Astrocyte of the spinal cord (primary cell): ENCODE measurements around the gene KPNA6.
"Not testable (repeated sequence)": the region's sequence is repeated elsewhere in the genome, so short reads cannot be mapped to it uniquely, and the experiment has no call there.

Source experiments
- DNase-seq: peaks from one replicate; pipeline ENCODE4 v3.0.0; 2011; ENCODE audit warnings: low read depth, low spot score
- H3K4me3 ChIP-seq: 2 replicates; pipeline ENCODE4 v1.5.1; 2011; ENCODE audit warnings: low read depth, mild to moderate bottlenecking, low read length, moderate library complexity
- in situ Hi-C: cut with HindIII; loops from 2 replicates; pipeline ENCODE4 v1.10.0; 2017; ENCODE audit warnings: low sequenced_read_pairs
- TF ChIP-seq, protein P1 (sequence below): IDR thresholded peaks from 2 replicates; pipeline ENCODE4 v1.5.1; 2012; ENCODE audit warnings: low read depth, mild to moderate bottlenecking, low read length, inconsistent platforms

KPNA6 gene

DNA sequence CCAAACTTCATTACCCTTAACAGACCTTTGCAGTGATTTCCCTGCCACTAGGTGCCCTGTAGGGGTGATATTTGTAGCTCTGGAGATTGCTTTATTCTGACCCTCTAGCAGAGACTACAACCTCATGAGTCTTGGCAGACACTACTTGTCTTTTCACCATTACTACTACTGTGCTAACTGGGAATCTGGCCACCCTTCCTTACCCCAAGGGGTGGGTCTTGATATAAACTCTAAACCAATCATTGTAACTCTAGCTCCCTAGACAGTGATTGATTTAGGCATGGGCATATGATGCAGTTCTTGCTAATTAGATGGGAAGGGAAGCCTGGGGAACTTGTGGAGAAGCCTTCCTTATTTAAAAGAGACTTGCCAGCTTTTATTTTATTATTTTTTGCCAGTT is 3.9 kb downstream of the KPNA6 start:
- no peak overlapping the region for H3K4me3 ChIP-seq
- TF ChIP-seq, protein P1, sequence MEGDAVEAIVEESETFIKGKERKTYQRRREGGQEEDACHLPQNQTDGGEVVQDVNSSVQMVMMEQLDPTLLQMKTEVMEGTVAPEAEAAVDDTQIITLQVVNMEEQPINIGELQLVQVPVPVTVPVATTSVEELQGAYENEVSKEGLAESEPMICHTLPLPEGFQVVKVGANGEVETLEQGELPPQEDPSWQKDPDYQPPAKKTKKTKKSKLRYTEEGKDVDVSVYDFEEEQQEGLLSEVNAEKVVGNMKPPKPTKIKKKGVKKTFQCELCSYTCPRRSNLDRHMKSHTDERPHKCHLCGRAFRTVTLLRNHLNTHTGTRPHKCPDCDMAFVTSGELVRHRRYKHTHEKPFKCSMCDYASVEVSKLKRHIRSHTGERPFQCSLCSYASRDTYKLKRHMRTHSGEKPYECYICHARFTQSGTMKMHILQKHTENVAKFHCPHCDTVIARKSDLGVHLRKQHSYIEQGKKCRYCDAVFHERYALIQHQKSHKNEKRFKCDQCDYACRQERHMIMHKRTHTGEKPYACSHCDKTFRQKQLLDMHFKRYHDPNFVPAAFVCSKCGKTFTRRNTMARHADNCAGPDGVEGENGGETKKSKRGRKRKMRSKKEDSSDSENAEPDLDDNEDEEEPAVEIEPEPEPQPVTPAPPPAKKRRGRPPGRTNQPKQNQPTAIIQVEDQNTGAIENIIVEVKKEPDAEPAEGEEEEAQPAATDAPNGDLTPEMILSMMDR, result no peak
- in situ Hi-C loops, result no loop called here
- peak; percentile 15 for DNase-seq

DNA sequence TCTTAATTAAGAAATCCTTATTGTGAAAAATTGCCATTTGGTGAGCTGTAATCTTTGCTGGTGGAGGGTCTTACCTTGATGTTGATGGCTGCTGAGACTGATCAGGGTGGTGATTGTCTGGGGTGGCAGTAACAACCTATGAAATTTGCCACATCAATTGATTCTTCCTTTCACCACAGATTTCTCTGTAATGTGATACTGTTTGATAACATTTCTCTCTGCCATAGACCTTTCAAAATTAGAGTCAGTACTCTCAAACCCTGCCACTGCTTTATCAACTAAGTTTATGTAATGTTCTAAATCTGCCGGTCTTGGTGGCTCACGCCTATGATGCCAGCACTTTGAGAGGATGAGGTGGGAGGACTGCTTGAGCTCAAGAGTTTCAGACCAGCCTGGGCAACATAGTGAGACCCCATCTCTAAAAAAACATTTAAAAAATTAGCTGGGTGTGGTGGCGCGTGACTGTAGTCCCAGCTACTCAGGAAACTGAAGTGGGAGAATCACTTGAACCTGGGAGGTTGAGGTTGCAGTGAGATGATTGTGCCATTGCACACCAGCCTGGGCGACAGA is 5.0 kb downstream of the KPNA6 start:
- no peak for DNase-seq
- no peak overlapping the region for H3K4me3 ChIP-seq

DNA sequence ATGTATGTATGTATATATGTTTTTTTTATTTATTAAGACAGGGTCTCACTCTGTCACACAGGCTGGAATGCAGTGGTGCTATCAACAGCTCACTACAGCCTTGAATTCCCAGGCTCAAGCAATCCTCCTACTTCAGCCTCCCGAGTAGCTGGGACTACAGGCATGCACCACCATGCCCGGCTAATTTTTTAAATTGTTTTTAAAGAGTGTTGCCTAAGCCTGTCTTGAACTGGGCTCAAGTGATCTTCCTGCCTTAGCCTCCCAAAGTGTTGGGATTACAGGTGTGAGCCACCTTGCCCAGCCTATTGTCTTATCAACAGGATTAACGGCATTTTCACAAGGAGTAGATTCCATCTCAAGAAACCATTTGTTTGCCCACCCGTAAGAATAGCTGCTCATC is 5.6 kb downstream of the KPNA6 start:
- in situ Hi-C loops, H3K4me3 ChIP-seq, DNase-seq: not testable (repeated sequence)

More for the DNA sequence above, 5.0 kb downstream of the KPNA6 start:
- TF ChIP-seq, protein P1, result no peak
- in situ Hi-C loops, result no loop called here

GRCh38 chr1:32114420-32114819 is 6.6 kb downstream of the KPNA6 start:
- no peak for DNase-seq
- H3K4me3 ChIP-seq, result no peak overlapping the region
- TF ChIP-seq, protein P1, result no peak
- in situ Hi-C loops, result no loop called here

- no peak for DNase-seq
- H3K4me3 ChIP-seq, result no peak overlapping the region
- TF ChIP-seq, protein P1, result no peak
- in situ Hi-C loops, result no loop called here
Measured at GRCh38 chr1:32115496-32115895, 7.6 kb downstream of the KPNA6 start.

GRCh38 chr1:32116531-32116930 is 8.7 kb downstream of the KPNA6 start:
- no peak for DNase-seq
- no peak overlapping the region for H3K4me3 ChIP-seq
- in situ Hi-C loops, result no loop called here
- TF ChIP-seq, protein P1, result no peak

DNA sequence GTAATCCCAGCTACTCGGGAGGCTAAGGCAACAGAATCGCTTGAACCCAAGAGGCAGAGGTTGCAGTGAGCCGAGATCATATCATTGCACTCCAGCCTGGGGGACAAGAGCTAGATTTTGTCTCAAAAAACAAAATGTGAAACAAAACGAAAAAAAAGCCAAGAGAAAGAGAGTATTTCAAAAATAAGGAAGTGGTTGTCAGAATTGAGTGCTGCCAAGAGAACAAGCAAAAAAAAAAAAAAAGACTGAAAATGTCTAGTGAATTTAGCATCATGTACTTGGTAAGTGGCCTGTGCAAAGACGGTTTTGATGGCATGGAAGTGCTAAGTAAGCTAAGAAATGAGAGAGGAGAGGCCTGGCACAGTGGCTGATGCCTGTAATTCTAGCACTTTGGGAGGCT is 14.3 kb downstream of the KPNA6 start:
- no peak for DNase-seq
- H3K4me3 ChIP-seq, result no peak overlapping the region
- in situ Hi-C loops, result no loop called here
- TF ChIP-seq, protein P1, result no peak

- H3K4me3 ChIP-seq, DNase-seq, in situ Hi-C loops: not testable (repeated sequence)
Measured at GRCh38 chr1:32123361-32123760, 15.5 kb downstream of the KPNA6 start.
